Smooth muscle cell of the coronary artery (primary cell): Measurements from ENCODE around the gene NEK5. TPM values are rescaled to one million over a fixed set of nuclear protein-coding genes. Genes with fewer than 3 reads are reported as not detected.

Experiments used
- total RNA-seq: library from RNA; depleted of rRNA; stranded (reverse); fragments of >200 nt; gene quantifications from 2 replicates; pipeline ENCODE4 v1.2.3, GENCODE V29; 2014; ENCODE audit warnings: low replicate concordance

Gene NEK5, protein sequence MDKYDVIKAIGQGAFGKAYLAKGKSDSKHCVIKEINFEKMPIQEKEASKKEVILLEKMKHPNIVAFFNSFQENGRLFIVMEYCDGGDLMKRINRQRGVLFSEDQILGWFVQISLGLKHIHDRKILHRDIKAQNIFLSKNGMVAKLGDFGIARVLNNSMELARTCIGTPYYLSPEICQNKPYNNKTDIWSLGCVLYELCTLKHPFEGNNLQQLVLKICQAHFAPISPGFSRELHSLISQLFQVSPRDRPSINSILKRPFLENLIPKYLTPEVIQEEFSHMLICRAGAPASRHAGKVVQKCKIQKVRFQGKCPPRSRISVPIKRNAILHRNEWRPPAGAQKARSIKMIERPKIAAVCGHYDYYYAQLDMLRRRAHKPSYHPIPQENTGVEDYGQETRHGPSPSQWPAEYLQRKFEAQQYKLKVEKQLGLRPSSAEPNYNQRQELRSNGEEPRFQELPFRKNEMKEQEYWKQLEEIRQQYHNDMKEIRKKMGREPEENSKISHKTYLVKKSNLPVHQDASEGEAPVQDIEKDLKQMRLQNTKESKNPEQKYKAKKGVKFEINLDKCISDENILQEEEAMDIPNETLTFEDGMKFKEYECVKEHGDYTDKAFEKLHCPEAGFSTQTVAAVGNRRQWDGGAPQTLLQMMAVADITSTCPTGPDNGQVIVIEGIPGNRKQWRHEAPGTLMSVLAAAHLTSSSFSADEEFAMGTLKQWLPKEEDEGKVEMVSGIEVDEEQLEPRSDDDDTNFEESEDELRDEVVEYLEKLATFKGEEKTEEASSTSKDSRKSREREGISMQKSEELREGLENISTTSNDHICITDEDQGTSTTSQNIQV
- total RNA-seq: 0.15 TPM in 1 of 2 replicates, not detected in the other

DNA sequence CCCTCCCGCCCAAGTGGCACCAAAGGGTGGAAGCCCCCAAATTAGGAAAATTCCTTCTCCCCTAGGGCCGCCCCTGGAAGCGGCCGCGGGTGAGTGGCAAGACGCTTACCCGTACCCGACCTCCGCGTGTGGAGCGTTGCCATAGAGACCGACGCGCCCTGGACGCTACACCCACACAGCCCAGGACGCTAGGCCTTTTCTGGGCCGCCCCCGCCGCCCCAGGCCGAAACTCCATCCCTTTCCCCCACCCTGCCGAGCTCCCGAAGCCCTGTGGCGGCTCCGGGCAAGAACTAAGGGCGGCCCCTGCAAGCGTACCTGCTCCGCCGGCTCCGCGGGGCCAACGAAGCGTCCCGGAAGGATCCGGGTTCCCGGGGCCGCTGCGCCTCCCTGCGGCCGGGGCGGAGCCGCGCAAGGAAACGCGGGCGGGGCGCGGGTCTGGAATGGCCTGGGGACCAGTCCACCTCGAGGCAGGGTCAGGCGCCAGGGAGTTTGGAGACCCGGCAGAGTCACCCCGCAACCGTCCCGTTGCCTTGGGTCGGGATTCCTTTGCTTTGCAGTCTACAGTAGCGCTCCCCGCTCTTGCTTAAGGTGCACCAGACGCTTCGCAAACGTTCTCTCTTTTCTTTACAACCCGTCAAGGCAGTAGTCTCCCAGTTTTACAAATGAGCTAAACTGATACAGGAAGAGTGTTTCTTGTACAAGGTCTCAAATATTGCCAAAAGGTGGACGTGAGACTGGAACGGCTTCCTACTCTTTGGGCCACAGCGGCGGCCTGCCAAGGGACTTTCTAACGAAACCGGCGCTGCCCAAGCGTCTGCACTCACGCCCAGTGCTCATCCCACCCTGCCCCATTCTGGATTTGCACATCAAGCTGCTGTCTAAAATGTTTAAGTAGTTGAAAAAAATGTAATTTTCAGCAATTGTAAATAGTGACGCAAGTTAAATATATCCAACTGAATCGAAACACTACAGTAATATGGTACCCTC is at the start of gene NEK5:
NEK5 (minus strand) TSS at position 360 of the 987 bp plus-strand sequence. CDS start 1,591 bp downstream, outside the sequence.

DNA sequence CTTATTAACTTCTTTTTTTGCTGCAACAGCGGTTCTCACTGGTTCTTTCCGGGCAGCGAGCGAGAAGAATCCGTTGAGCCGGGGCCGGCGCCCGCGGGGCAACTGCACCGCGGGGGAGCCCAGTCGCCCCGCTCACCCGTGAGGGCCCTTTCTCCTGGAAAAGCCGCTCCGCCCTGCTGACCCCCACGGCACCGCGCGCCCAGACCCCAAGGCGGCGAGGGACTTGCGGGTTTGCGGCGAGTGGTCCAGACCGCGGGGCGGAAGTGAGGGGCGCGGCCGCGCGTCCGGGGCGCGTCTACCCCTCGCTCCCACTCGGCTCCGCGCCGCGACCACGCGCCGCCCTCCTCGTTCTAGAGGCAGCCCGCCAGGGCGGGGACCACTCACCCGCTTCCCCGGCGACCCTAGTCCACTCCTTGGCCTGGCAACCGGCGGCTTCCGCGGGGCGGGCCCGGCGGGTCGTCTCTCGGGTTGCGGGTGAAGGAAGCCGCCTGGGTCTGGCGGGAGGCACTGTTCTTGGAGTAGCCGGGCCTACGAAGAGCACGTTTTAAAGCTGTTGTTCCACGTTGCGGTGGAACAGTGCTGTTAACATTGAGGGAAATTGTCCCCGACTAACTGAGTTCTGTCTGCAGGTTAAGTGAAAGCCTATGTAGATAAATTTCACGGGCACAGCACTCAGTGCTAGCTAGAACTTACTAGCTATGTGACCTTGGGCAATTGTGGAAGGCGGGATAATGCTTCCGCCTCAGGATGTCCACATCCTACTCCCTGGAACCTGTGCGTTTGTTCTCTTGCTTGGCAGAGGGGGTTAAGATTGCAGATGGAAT is 30.5 kb upstream of the NEK5 start, which contains the start of gene NEK3:
NEK3 (minus strand) TSS at position 439 of the 824 bp plus-strand sequence. CDS start 3,406 bp downstream, outside the sequence.

DNA sequence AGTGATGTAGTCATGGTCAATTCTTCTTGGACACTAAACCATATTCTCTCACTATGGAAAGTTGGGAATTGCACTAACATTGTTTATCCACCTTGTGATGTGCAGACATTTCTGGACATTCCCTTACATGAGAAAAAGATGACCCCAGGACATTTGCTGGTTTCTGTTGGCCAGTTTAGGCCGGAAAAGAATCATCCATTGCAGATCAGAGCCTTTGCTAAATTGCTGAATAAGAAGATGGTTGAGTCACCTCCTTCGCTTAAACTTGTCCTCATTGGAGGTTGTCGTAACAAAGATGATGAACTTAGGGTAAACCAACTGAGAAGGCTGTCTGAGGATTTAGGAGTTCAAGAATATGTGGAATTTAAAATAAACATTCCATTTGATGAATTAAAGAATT is 104.4 kb downstream of the NEK5 start, which contains the start of gene UTP14C:
UTP14C (plus strand) TSS at position 211 of the 400 bp plus-strand sequence. CDS start 4,114 bp downstream, outside the sequence.

DNA sequence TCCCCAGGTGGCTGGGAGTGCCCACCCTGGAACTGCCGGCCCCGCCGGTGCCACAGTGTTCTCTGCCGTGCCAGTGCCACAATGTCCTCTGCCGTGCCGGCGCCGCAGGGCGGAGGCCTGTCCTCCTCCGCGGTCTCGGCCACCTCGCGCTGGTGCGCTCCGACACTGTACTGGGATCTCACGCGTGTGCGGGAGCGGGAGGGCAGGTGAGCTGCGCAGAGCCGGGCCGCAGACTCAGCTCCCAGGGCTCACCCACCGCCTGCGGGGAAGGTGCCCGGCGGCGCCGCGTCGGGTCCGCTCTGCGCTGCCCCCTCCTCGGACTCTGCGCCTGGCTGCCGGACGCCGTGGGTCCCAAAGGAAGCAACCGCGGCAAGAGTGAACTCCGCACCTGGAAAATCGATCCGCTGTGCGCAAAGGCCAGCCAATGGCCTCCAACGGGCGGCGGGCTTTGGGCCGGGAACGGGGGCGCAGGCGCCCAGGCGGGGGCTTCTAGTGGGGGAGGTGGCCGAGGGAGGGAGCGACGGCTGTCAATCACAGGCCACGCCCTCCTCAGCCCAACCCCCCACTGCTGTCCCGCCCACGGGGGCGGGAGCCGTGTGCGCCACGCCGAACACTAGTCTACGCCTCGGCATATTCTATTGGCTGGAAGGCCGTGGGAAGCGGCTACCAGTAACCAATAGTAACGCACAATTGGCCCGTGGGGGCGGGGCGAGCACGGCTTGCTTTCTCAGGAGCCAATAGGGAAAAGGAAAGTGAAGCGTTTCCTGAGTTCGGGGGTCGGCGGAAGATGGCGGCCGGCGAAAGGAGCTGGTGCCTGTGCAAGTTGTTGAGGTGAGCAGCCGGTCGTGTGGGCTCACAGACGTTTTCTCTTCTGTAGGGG is 117.0 kb downstream of the NEK5 start, which contains the start of gene ALG11:
ALG11 (plus strand) TSS at position 767 of the 880 bp plus-strand sequence; CDS start at position 788, 21 bp downstream.

DNA sequence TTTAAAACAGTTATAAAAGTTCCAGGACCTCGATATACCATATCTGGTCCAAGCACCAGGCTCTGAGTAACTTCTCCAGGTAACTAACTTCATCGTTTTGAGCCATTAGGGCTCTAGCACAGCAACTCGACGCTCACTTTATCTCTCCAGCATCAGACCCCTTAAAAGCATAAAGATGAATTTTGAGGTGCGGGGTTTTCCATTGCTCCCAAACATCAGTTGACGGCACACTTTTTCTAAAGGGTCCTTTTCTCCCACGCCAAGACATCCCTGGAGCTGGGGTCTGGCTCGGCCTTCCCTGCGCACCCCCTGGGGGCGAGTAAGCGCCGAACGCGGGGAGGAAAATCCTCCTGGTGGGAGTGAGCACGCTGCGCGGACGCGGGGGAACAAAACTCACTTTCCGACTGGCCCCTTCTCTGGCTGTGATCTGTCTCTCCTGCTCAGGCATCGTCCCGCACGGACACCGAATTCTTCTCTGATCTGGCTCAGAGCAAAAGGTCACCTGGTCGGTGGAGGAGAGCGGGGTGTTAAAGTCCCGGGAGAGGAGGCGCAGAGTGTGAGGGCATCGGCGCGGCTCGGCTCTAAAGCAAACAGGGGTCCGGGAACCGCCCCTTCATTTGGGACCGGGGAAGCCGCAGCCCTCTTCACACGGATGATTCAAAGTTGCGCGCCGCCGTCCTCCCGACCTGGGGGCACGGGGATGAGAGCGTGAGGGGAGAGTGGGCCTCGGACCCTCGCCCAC is 117.8 kb downstream of the NEK5 start, which contains the start of gene ATP7B:
ATP7B (minus strand) TSS at position 561 of the 742 bp plus-strand sequence; CDS start at position 448, 113 bp downstream.

Other genes starting within 250 kb of the NEK5 start
- 2.8 and 4.2 TPM in 2 replicates for gene ATP7B, start 117.6 kb downstream of the NEK5 start, total RNA-seq
- gene ALG11, start 116.7 kb downstream of the NEK5 start, total RNA-seq: 7.6 and 19.2 TPM in 2 replicates
- 6.2 and 13.7 TPM in 2 replicates for gene UTP14C, start 104.4 kb downstream of the NEK5 start, total RNA-seq
- gene NEK3, start 30.5 kb upstream of the NEK5 start, total RNA-seq: 5.6 and 9.9 TPM in 2 replicates